WTC11 (cell line): ENCODE results near the gene EFCAB5. TPM values are rescaled to one million over a fixed set of nuclear protein-coding genes. Genes with fewer than 3 reads are reported as not detected.
A peak's percentile ranks its signal among the peaks of the same experiment; 100 is the strongest.

ENCODE experiments used
- ATAC-seq: fragments of 200-7000 bp; cut with Tn5 transposase; 2 replicates; pipeline ENCODE4 v1.10.0; 2021; ENCODE audit warnings: mild to moderate bottlenecking, moderate library complexity
- CTCF ChIA-PET: fragments of 300-600 bp; sonication (Branson Sonifier 250); formaldehyde crosslinking; loops from one replicate; lab custom pipeline; 2021; ENCODE audit warnings: antibody characterized with exemption; lab: Charles Lee
- POLR2A ChIA-PET: fragments of 350-600 bp; sonication (Branson Sonifier 250); formaldehyde crosslinking; loops from one replicate; lab custom pipeline; 2021; ENCODE audit warnings: antibody characterized with exemption; lab: Charles Lee
- DNase-seq: peaks from one replicate; pipeline ENCODE4 v3.0.0; 2021; ENCODE audit warnings: low spot score
- H3K27ac Mint-ChIP-seq: 2 replicates; pipeline ENCODE4 v1.8.0; 2021; ENCODE audit warnings: mixed read lengths
- H3K27me3 Mint-ChIP-seq: 2 replicates; pipeline ENCODE4 v1.8.0; 2021; ENCODE audit warnings: low read depth, mild to moderate bottlenecking, moderate library complexity, mixed read lengths
- H3K36me3 Mint-ChIP-seq: 2 replicates; pipeline ENCODE4 v1.8.0; 2021; ENCODE audit warnings: mixed read lengths
- H3K4me1 Mint-ChIP-seq: 2 replicates; pipeline ENCODE4 v1.8.0; 2022; ENCODE audit warnings: mixed read lengths
- H3K4me3 Mint-ChIP-seq: 2 replicates; pipeline ENCODE4 v1.8.0; 2021; ENCODE audit warnings: mild to moderate bottlenecking, moderate library complexity, mixed read lengths
- H3K9me3 Mint-ChIP-seq: 2 replicates; pipeline ENCODE4 v1.8.0; 2021; ENCODE audit warnings: mixed read lengths
- CTCF ChIP-seq: fragments of 200-600 bp; IDR thresholded peaks from 2 replicates; pipeline ENCODE4 v1.8.0; 2022; ENCODE audit warnings: antibody characterized with exemption
- EMX1 ChIP-seq: fragments of 250-450 bp; sonication (Bioruptor Pico); IDR thresholded peaks from 2 replicates; pipeline ENCODE4 v1.8.0; 2021; ENCODE audit warnings: mild to moderate bottlenecking
- NR1H2 ChIP-seq: sonication (generic); formaldehyde crosslinking; IDR thresholded peaks from 2 replicates; pipeline ENCODE4 v1.9.0; 2021; ENCODE audit warnings: mild to moderate bottlenecking, moderate library complexity, missing genetic modification reagents
- NR3C1 ChIP-seq: sonication (generic); formaldehyde crosslinking; conservative IDR thresholded peaks from 2 replicates; pipeline ENCODE4 v1.8.1; 2023; ENCODE audit warnings: low read depth, mild to moderate bottlenecking, missing genetic modification reagents
- PREB ChIP-seq: sonication (generic); formaldehyde crosslinking; IDR thresholded peaks from 2 replicates; pipeline ENCODE4 v1.8.1; 2022; ENCODE audit warnings: mild to moderate bottlenecking, missing genetic modification reagents, moderate library complexity, borderline replicate concordance
- TCF7 ChIP-seq: sonication (generic); formaldehyde crosslinking; IDR thresholded peaks from 2 replicates; pipeline ENCODE4 v1.8.0; 2022; ENCODE audit warnings: mild to moderate bottlenecking, low read depth, missing genetic modification reagents, moderate library complexity
- TEAD1 ChIP-seq: sonication (generic); formaldehyde crosslinking; IDR thresholded peaks from 2 replicates; pipeline ENCODE4 v1.8.0; 2022; ENCODE audit warnings: mild to moderate bottlenecking, missing genetic modification reagents
- ZNF138 ChIP-seq: sonication (generic); formaldehyde crosslinking; conservative IDR thresholded peaks from 2 replicates; pipeline ENCODE4 v1.8.1; 2022; ENCODE audit warnings: mild to moderate bottlenecking, moderate library complexity, missing genetic modification reagents
- ZSCAN18 ChIP-seq: fragments of 250-450 bp; sonication (Bioruptor Pico); IDR thresholded peaks from 2 replicates; pipeline ENCODE4 v2.1.2; 2022; ENCODE audit warnings: mild to moderate bottlenecking, moderate library complexity
- total RNA-seq: library from RNA; stranded (reverse); gene quantifications from 3 replicates; pipeline ENCODE4 v1.2.3, GENCODE V29; 2021

Gene EFCAB5
- total RNA-seq, 1 experiment from 2014 or later = 0.59 TPM

GRCh38 chr17:30091771-30092170 is 150.3 kb downstream of the EFCAB5 start:
- Mint-ChIP-seq H3K27me3 (no peaks in the 10 kb centered on the region; the same call in 1 of the 2 replicates), H3K9me3 (peaks cover 6% of the 10 kb centered on the region), H3K4me1 (0 out of 2 replicates have a peak, but pooled peaks cover 3% of the 10 kb centered on the region), H3K4me3 (no peak overlapping the region), H3K27ac (no peak overlapping the region), H3K36me3 (no peaks in the 10 kb centered on the region)
- no peak for TF ChIP-seq PREB (CRISPR knock-in tag)
- TF ChIP-seq CTCF = no peak
- no peak for TF ChIP-seq ZSCAN18 (CRISPR knock-in tag)
- DNase-seq = no peak
- ChIA-PET CTCF (interaction anchor here (0.7 to 5.6 kb wide), 9 partner anchors 11 to 475 kb away, joined by 3 to 69 read pairs (median 4); partner anchors contain the start of gene CORO6), POLR2A (no interaction called here)
- ATAC-seq = no peak

DNA sequence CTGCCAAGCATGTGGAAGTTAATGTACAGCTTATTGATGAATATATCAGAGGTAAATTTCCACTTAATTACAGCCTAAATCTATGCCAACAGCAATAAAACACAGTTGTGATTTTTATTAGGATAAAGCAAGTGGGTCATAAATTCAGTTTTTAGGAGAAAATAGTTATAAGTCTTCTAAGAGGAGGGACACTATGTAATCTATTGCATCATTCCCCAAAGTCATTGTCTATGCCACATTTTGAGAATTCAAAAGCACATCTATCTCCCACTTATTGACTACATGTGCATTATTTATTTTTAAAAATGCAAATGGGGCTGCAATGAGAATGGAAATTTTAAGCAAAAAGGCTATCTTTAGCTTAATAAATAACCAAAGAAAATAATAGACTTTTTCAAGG is 151.5 kb downstream of the EFCAB5 start:
- POLR2A ChIA-PET = interaction anchor here (0.6 to 1.4 kb wide), 2 partner anchors 12 to 62 kb away, joined by 3 read pairs; no protein-coding TSS in a partner anchor
- no peak overlapping the region for H3K4me3 Mint-ChIP-seq
- ATAC-seq = no peak
- no peak overlapping the region for H3K27ac Mint-ChIP-seq
- H3K36me3 Mint-ChIP-seq = no peaks in the 10 kb centered on the region
- no peaks in the 10 kb centered on the region; the same call in 1 of the 2 replicates for H3K27me3 Mint-ChIP-seq
- no peak for DNase-seq
- H3K4me1 Mint-ChIP-seq = 0 out of 2 replicates have a peak, but pooled peaks cover 3% of the 10 kb centered on the region
- CTCF ChIA-PET = interaction anchor here (0.5 to 5.6 kb wide), 94 partner anchors 8 to 723 kb away, joined by 3 to 114 read pairs (median 5); partner anchors contain the start of genes BLMH, CORO6, NSRP1 and SLC6A4
- no peaks in the 10 kb centered on the region for H3K9me3 Mint-ChIP-seq
- TF ChIP-seq PREB (CRISPR knock-in tag) = no peak
- no peak for TF ChIP-seq NR3C1
- no peak for TF ChIP-seq NR1H2 (CRISPR knock-in tag)
- no peak for TF ChIP-seq ZNF138

- CTCF ChIA-PET = interaction anchor here (0.5 to 5.6 kb wide), 96 partner anchors 9 to 724 kb away, joined by 3 to 114 read pairs (median 5); partner anchors contain the start of genes BLMH, CORO6, NSRP1 and SLC6A4
- TF ChIP-seq EMX1 (no peak), TCF7 (CRISPR knock-in tag) (no peak), CTCF (peak; percentile 94), TEAD1 (CRISPR knock-in tag) (no peak)
- Mint-ChIP-seq H3K9me3 (no peaks in the 10 kb centered on the region), H3K4me3 (no peak overlapping the region), H3K4me1 (0 out of 2 replicates have a peak, but pooled peaks cover 3% of the 10 kb centered on the region), H3K36me3 (no peaks in the 10 kb centered on the region), H3K27me3 (no peaks in the 10 kb centered on the region; the same call in 1 of the 2 replicates), H3K27ac (no peak overlapping the region)
- DNase-seq (peak; percentile 72), ATAC-seq (peak; percentile 92)
- POLR2A ChIA-PET = interaction anchor here (0.6 to 1.4 kb wide), 2 partner anchors 11 to 63 kb away, joined by 3 read pairs; no protein-coding TSS in a partner anchor
Measured at GRCh38 chr17:30093463-30094147, 152.2 kb downstream of the EFCAB5 start.
